ENCODE results near the gene APEH.

DNA sequence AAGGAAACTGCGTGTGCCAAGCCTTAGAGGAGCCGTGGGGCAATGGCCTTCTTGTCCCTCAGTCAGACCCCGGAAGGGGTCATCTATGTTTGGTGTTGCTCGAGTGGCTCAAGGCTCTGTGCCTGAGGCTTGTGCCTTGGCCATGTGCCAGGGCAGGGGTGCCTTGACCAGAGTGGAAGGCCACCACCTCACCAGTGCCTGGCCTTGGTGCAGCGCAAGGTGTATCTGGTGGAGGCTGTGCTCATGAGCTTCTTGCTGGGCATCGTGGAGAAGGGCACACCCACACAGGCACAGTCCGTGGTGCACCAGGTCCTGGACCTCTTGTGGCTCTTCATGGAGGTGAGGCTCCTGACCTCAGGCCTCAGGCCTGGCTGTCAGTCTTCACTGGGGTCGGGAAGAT lies 25.9 kb downstream of the APEH start:
- TF ChIP-seq POLR2AphosphoS5 (IDR thresholded peaks at IDR 0.05) (no peak), CTCF (IDR thresholded peaks at IDR 0.05) (no peak), POLR2A (IDR thresholded peaks at IDR 0.05) (no peak)

All from prostate gland (tissue), 2 donors.